GM18858 (cell line): ENCODE measurements around the gene LRP1-AS.
A peak's percentile ranks its signal among the peaks of the same experiment; 100 is the strongest.
"Not testable (repeated sequence)": the region's sequence is repeated elsewhere in the genome, so short reads cannot be mapped to it uniquely, and the experiment has no call there.

Experiments
- ATAC-seq: cut with Tn5 transposase; IDR thresholded peaks from one replicate; pipeline ENCODE4 v1.9.1; 2021; ENCODE audit not compliant: unreplicated experiment

LRP1-AS gene

GRCh38 chr12:57124261-57124877 lies 23.1 kb downstream of the LRP1-AS start:
- no peak for ATAC-seq

GRCh38 chr12:57123813-57124212 lies 23.6 kb downstream of the LRP1-AS start:
- no peak for ATAC-seq

GRCh38 chr12:57120718-57121117 lies 26.7 kb downstream of the LRP1-AS start:
- not testable (repeated sequence) for ATAC-seq

- ATAC-seq: no peak
Measured at GRCh38 chr12:57119294-57120085, 27.9 kb downstream of the LRP1-AS start.

- peak; percentile 65 for ATAC-seq
Measured at GRCh38 chr12:57118711-57119271, 28.6 kb downstream of the LRP1-AS start.

GRCh38 chr12:57116580-57117281 lies 30.7 kb downstream of the LRP1-AS start:
- no peak for ATAC-seq

GRCh38 chr12:57112492-57113294 lies 34.7 kb downstream of the LRP1-AS start:
- ATAC-seq: no peak

- no peak for ATAC-seq
Measured at GRCh38 chr12:57111031-57111734, 36.2 kb downstream of the LRP1-AS start, which contains the start of gene STAT6. TSS of gene STAT6 (minus strand) at chr12:57111362. CDS start at chr12:57108278, 3,084 bp downstream.

- ATAC-seq: peak; percentile 34
Measured at GRCh38 chr12:57110104-57111030, 37.1 kb downstream of the LRP1-AS start.

- no peak for ATAC-seq
Measured at GRCh38 chr12:57109207-57110103, 38.0 kb downstream of the LRP1-AS start.

GRCh38 chr12:57107456-57108155 lies 39.8 kb downstream of the LRP1-AS start:
- ATAC-seq: no peak

- no peak for ATAC-seq
Measured at GRCh38 chr12:57106021-57106708, 41.3 kb downstream of the LRP1-AS start.

- no peak for ATAC-seq
Measured at GRCh38 chr12:57105011-57105753, 42.2 kb downstream of the LRP1-AS start.

- ATAC-seq: no peak
Measured at GRCh38 chr12:57104292-57104910, 43.0 kb downstream of the LRP1-AS start.

- no peak for ATAC-seq
Measured at GRCh38 chr12:57103856-57104255, 43.6 kb downstream of the LRP1-AS start.
